H54 (cell line): Measurements from ENCODE around the gene CCDC57.
"Not testable (repeated sequence)": the region's sequence is repeated elsewhere in the genome, so short reads cannot be mapped to it uniquely, and the experiment has no call there.

Source experiments
- DNase-seq: peaks from one replicate; pipeline ENCODE4 v3.0.0; 2011; ENCODE audit warnings: low spot score, mixed read lengths; ENCODE audit not compliant: insufficient read length
- FAIRE-seq: peaks from 3 replicates; lab custom pipeline; 2011; peaks lifted over from hg19 to GRCh38; lab: Jason Lieb, UNC
- POLR2A ChIP-seq: IDR thresholded peaks from 2 replicates; pipeline ENCODE4 v1.6.1; 2011; ENCODE audit warnings: low read depth, mild to moderate bottlenecking, low read length

The CCDC57 gene

GRCh38 chr17:82153745-82154375 lies 58.8 kb downstream of the CCDC57 start:
- no peak for TF ChIP-seq POLR2A
- DNase-seq (peak; percentile 81), FAIRE-seq (no peak)

GRCh38 chr17:82153295-82153691 lies 59.3 kb downstream of the CCDC57 start:
- no peak for DNase-seq

DNA sequence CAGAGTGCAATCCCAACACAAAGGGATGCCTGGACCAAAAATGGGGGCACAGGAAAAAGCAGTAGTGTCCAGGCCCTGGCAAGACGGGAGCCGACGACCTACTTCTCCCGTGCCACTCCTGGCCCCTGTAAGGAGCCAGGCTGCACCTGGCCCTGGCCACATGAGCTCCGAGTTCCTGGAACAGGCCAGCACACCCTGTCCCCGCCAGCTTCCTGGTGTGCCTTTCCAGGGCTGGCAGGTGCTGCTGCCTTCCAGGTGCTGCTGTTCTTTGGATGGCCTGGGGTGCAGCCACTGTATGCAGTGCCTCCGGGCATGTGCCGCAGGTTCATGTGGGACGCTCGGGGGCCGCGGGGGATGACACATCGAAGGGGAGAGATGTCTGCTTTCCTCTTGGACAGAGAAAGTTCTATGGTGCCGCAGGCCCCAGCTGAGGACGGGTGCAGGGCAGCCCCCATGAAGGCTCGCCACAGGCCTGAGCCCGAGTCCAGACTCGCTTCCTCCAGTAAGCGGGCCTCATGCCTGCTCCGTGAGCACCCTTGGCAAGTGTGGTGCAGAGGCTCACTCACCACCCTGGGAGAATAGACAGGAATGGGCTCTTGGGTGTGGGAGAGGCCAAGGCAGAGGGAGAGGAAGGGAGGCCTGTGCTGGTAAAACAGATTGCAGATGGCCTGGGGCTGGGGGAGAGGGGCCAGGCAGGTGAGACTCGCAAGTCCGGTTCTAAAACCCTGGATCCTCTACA lies 59.9 kb downstream of the CCDC57 start:
- FAIRE-seq (no peak), DNase-seq (no peak)
- TF ChIP-seq POLR2A, result no peak

More at GRCh38 chr17:82153295-82153691, 59.3 kb downstream of the CCDC57 start:
- TF ChIP-seq POLR2A, result no peak
- FAIRE-seq, result no peak

DNA sequence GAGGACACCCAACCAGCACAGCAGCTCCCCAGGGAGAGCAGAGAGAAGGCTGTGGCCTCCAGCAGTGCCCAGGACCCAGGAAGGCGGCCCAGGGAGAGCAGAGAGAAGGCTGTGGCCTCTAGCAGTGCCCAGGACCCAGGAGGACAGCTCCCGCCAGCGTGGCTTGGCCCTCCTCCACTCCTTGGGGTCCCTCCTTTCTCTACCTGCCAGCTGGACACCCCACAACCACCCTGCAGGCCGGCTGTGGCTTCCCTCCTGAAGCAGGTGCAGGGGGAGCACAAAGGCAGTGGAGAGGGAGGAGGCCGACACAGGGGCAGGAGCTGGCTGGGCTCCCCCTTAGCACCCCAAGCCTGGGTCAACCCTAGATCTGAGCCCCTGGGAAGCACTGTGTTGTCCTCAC lies 60.5 kb downstream of the CCDC57 start:
- DNase-seq (no peak), FAIRE-seq (no peak)
- no peak for TF ChIP-seq POLR2A

DNA sequence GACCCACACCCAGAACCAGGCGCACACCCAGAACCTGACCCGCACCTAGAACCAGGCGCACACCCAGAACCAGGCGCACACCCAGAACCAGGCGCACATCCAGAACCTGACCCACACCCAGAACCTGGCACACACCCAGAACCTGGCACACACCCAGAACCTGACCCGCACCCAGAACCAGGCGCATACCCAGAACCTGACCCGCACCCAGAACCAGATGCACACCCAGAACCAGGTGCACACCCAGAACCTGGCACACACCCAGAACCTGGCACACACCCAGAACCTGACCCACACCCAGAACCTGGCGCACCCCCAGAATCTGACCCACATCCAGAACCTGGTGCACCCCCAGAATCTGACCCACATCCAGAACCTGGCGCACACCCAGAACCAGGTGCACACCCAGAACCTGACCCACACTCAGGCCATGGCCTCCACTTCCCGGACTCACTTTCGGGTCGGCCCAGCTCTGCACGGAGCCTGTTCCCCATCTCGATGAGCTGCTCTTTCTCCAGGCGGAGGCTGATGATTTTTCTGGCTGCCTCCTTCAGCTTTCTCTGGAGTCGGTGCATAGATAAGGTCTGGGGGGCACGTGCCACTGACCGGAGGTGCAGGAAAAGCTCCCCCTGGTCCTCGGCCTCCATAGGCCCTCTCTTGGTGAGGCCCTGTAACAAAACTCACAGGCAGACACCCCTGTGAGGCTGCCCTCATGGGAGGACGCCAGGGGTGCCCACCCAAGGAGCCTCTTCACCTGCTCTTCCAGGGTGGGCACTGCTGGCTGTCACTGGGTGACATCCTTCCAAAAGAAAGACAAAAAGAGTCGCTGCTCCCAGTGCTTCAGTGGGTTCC lies 61.3 kb downstream of the CCDC57 start:
- DNase-seq (no peak), FAIRE-seq (no peak)
- TF ChIP-seq POLR2A, result no peak

- DNase-seq (no peak), FAIRE-seq (no peak)
- TF ChIP-seq POLR2A, result no peak
Measured at GRCh38 chr17:82149401-82150099, 63.1 kb downstream of the CCDC57 start.

DNA sequence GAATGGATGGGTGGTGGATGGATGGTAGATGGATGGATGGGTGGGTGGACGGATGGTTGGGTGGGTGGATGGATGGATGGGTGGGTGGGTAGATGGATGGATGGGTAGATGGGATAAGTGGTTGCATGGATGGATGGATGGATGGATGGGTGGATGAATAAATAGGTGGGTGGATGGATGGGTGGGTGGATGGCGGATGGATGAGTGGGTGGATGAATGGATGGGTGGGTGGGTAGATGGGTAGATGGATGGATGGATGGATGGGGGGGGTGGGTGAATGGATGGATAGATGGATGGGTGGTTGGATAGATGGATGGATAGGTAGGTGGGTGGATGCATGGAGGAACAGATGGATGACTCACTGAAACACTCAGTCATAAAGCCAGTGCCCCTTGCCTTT lies 63.6 kb downstream of the CCDC57 start:
- no peak for TF ChIP-seq POLR2A
- FAIRE-seq (no peak), DNase-seq (no peak)

DNA sequence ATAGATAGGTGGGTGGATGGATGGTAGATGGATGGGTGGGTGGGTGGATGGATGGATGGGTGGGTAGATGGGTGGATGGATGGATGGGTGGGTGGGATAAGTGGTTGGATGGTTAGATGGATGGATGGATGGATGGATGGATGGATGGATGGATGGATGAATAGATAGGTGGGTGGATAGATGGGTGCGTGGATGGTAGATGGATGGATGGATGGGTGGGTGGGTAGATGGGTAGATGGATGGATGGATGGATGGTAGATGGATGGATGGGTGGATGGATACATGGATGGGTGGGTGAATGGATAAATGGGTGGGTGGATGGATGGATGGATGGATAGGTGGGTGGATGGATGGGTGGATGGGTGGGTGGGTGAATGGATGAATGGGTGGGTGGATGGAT lies 64.6 kb downstream of the CCDC57 start:
- DNase-seq (no peak), FAIRE-seq (no peak)
- no peak for TF ChIP-seq POLR2A

GRCh38 chr17:82146663-82147654 lies 65.7 kb downstream of the CCDC57 start:
- DNase-seq, result no peak
- TF ChIP-seq POLR2A, result no peak
- no peak for FAIRE-seq

GRCh38 chr17:82145550-82146155 lies 67.0 kb downstream of the CCDC57 start:
- no peak for DNase-seq
- no peak for TF ChIP-seq POLR2A
- FAIRE-seq, result no peak

GRCh38 chr17:82143333-82143732 lies 69.3 kb downstream of the CCDC57 start:
- DNase-seq, result no peak
- FAIRE-seq, result no peak
- no peak for TF ChIP-seq POLR2A

GRCh38 chr17:82139961-82140360 lies 72.7 kb downstream of the CCDC57 start:
- not testable (repeated sequence) for FAIRE-seq, DNase-seq

GRCh38 chr17:82138511-82138992 lies 74.1 kb downstream of the CCDC57 start:
- no peak for TF ChIP-seq POLR2A
- DNase-seq (no peak), FAIRE-seq (no peak)
